ES-I3 (cell line): ENCODE measurements around the gene CDH4.

ENCODE experiments used
- H3K36me3 ChIP-seq: 2 replicates; pipeline ENCODE4 v1.6.1; 2013; ENCODE audit warnings: mild to moderate bottlenecking, low read length, control low read depth, moderate library complexity; ENCODE audit not compliant: insufficient read depth
- H3K4me1 ChIP-seq: 2 replicates; pipeline ENCODE4 v1.6.1; 2013; ENCODE audit warnings: mild to moderate bottlenecking, control low read depth, low read length; ENCODE audit not compliant: insufficient read depth
- H3K9ac ChIP-seq: 2 replicates; pipeline ENCODE4 v1.6.1; 2013; ENCODE audit warnings: low read depth, mild to moderate bottlenecking, low read length, moderate library complexity
- H3K9me3 ChIP-seq: 2 replicates; pipeline ENCODE4 v1.6.1; 2013; ENCODE audit warnings: mild to moderate bottlenecking, low read length, moderate library complexity; ENCODE audit not compliant: control insufficient read depth, insufficient read depth

The CDH4 gene

DNA sequence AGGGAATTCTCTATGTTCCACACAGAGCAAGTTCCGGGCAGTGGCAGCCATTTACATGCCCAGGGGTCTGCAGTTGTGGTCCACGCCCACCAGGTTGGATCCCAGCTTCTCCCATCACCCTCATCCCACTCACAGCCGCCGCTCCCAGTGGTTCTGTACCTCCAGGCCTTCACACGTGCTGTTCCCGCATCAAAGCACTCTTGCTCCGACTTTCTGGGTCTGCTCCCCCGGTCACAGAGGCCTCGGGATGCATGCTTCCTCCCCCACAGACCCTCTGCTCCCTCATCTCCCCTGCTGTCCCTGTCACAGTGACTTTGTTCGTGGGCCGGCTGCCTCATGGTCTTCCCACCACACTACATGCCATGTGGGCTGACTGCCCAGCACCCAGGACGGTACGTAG lies 481.2 kb downstream of the CDH4 start:
- Histone ChIP-seq H3K36me3 (no peaks in the 10 kb centered on the region), H3K9ac (no peak overlapping the region), H3K9me3 (no peaks in the 10 kb centered on the region), H3K4me1 (no peaks in the 10 kb centered on the region)

DNA sequence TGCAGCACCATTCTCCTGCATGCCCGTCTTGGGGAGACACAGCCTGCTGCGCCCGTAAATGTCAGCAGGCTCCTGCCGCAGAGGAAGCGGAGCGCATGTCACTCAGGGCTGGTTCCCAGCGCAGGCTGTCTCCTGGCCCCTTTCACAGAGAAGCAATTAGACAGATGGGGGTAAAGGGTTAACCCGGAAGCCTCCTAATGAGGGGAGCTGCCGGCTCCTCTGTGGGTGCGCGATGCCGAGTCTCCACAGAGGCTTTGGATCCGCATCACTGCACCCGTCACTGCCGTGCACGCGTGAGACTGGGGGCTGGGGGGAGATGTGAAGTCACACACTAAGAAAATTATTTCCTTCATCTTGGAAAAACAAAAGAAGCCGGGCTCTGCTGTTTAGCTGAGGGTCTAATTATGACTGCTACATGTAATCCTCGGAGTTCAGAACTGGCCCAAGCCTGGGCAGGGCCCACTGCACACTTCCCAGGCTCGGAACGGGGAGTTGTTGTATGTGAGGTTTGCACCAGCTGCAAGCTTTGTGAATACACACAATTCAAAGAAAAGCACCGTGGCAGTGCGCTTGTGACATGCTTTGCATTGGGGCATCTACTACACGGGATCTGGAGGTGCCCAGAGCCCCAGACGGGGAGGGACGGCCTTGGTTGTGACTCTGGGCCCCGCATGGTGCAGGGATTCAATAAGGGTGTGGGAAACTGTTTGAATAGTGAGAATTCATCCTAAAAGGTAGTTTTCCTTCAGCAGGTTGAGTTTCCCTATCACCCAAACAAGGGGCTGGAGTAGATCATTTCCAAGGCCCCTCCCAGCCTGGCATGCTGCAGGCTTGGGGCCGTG lies 482.1 kb downstream of the CDH4 start:
- no peaks in the 10 kb centered on the region for H3K9me3 ChIP-seq
- no peak overlapping the region for H3K9ac ChIP-seq
- H3K4me1 ChIP-seq, result no peaks in the 10 kb centered on the region

DNA sequence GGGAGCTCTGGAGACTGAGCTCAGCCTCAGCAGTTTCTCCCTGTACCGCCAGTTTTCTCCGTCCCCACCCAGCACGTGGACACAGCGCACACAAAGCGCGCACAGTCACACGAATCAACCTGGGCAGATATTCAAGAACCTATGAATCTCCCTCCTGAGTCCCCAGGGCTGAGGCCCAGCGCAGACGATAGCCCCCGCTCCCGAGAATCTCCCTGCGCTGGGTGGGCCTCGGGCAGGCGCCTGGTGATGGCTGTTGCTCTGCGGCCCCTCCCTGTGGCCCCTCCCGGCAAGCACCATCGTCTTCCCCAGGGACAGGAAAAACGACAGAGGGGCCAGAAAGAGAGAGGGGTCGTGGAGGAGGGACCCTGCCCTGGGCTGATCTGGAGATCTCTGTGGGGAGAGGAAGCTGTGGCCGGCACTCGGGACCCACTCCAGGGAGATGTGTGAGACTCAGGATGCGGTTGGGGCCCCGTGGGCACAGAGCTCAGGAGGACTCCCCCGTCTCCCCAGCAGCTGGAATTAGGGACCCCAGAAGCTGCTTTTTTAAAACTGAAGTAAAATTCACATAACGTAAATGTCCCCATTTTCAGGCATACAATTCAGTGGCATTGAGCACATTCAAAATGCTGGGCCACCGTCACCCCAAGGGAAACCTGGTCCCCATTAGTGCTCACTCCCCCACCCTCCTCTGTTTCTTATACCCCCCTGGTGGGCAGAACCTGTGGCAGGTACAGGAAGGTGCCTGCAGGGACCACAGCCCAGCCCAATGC lies 482.9 kb downstream of the CDH4 start:
- H3K9ac ChIP-seq, result no peak overlapping the region
- H3K4me1 ChIP-seq, result no peaks in the 10 kb centered on the region
- no peaks in the 10 kb centered on the region for H3K36me3 ChIP-seq
- H3K9me3 ChIP-seq, result no peaks in the 10 kb centered on the region

More for the DNA sequence above, 482.1 kb downstream of the CDH4 start:
- H3K36me3 ChIP-seq, result no peaks in the 10 kb centered on the region

DNA sequence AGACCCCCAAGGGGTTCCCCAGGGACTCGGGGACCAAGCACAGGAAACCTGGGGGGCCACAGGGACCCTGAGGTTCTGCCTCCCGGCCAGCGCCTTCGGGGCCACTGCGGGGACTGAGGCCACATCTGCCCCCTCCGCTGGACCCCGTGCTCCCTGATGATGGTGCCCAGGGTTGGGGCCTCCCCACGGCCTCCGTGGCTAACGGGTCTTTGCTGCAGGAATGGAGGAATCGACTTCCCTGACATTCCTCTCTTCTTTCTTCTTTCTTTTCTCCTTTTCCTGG lies 483.4 kb downstream of the CDH4 start:
- Histone ChIP-seq H3K4me1 (no peaks in the 10 kb centered on the region), H3K9ac (no peak overlapping the region), H3K36me3 (no peaks in the 10 kb centered on the region), H3K9me3 (no peaks in the 10 kb centered on the region)

DNA sequence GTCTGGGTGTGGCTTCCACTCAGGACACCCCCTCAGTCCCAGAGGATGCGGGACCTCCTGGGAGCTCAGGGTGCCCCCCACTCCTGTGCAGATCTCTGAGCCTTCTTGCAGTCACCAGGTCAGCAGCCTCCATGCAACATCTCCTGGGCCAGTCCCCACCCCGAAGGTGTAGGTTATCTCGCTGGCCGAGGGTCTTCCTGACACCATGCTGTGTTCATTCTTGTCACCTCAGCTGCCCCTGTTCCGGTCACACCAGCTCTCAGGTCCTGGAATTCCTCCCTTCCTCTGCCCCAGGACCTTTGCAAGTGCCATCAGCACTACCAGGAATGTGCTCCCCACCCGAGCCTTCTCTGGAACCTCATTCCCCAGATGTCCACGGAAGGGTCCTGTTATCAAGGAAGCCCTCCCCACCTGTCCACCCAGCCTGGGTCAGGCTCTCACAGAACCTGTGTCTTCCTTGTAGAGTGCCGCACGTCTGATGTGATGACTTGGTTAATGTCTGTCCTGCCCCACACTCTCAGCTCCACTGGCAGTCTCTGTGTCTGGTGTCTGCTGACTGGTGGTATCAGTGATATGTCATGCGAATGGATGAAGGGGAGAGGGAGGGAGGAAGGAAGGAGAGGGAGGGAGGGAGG lies 484.1 kb downstream of the CDH4 start:
- no peaks in the 10 kb centered on the region for H3K4me1 ChIP-seq
- no peaks in the 10 kb centered on the region for H3K36me3 ChIP-seq

DNA sequence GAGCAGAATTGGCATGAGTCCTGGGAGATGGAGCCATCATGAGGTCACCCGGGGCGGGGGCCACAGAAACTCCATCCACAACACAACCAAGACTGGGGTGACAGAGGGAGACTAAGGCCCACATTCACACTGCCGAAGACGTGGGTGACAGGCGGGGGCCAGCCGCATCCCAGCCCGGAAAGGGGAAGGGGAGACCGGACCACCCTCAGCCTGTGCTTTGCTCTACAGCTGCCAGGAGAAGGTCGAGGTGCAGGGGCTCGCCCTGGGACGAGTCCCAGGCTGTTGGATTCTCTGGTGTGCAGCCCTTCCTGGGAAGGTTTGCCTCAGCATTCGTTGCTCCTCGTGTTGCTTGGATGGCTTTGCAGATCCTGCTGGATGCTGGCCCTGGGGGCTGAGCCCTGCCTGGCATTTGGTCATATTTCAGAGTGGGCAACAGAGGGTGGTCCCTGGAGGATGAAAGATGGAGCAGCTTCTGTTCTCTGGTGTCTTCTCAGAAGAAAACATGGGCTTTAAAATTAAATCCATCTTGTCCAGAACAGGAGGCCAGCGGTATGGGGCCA lies 484.8 kb downstream of the CDH4 start:
- Histone ChIP-seq H3K9ac (no peak overlapping the region), H3K4me1 (no peaks in the 10 kb centered on the region), H3K9me3 (no peaks in the 10 kb centered on the region), H3K36me3 (no peaks in the 10 kb centered on the region)

More for the DNA sequence above, 484.1 kb downstream of the CDH4 start:
- no peaks in the 10 kb centered on the region for H3K9me3 ChIP-seq
- no peak overlapping the region for H3K9ac ChIP-seq

DNA sequence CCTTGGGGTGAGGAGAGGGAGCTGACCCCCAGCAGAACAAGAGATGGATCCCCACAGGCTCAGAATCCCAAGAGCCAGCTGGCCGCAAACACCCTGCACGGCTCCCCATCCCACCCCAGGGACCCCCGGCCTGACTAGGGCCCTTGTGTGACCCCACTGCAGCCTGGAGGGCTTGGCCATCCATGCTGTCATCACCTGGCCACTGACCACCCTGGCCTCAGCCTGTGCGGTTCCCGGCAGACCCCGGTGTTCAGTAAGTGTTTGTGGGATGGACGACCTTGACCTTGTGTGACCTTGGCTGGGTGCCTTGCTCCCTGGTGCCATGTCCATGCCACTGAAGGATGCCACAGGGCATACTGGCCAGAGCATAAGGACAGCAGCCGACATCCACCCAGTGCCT lies 485.3 kb downstream of the CDH4 start:
- Histone ChIP-seq H3K4me1 (no peaks in the 10 kb centered on the region), H3K9ac (no peak overlapping the region), H3K9me3 (no peaks in the 10 kb centered on the region), H3K36me3 (no peaks in the 10 kb centered on the region)

DNA sequence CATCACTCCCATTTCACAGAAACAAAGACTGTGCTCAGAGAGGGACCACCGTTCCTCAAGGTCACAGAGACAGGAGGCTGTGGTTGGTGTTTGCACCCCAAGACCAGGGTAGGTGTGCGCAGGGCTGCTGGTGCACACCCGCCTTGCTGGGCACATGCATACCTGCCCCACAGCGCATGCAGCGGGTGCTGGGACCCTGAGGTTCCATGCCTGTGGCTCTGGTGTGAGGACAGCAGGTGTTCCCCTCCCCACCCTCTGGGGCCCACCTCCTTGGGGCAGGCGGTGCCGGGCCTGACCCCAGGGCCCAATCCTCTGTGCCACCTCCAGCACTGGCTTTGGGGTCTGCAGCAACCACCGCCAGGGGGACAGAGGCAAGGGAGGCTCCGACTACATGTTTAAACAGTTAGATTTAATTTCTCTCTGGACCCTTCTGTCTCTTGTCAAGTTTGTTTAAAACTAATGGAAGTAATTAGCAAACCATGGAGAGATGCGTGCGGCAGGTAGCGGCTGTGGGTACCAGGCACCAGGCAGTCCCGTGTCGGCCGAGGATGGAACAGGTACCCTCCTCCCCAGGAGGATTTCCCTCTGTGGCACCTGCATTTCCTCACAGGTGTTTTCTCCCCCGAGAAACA lies 485.9 kb downstream of the CDH4 start:
- no peaks in the 10 kb centered on the region for H3K4me1 ChIP-seq
- H3K36me3 ChIP-seq, result no peaks in the 10 kb centered on the region
- no peaks in the 10 kb centered on the region for H3K9me3 ChIP-seq
- H3K9ac ChIP-seq, result no peak overlapping the region

DNA sequence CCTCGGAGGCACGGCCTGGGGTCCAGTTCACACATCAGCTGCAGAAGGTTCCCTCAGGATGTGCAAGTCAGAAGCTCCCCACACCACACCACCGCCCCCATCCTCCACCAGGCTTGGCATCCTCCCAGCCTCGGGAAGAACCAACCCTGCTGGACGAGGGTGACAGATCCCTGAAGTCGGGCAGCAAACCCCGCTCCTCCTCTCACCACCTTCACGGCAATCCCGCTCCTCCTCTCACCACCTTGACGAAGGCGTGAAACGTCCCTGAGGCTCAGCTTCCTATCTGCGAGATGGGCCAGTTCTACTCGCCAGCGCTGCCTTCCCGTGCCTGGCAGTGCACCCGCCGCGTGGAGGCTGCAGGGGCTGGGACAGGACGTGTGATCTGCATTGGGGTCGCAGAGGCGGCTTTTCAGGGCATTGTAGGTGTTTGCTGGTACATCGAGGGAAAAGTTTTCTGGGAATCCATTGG lies 486.6 kb downstream of the CDH4 start:
- Histone ChIP-seq H3K36me3 (no peaks in the 10 kb centered on the region), H3K9me3 (no peaks in the 10 kb centered on the region), H3K9ac (no peak overlapping the region), H3K4me1 (no peaks in the 10 kb centered on the region)

DNA sequence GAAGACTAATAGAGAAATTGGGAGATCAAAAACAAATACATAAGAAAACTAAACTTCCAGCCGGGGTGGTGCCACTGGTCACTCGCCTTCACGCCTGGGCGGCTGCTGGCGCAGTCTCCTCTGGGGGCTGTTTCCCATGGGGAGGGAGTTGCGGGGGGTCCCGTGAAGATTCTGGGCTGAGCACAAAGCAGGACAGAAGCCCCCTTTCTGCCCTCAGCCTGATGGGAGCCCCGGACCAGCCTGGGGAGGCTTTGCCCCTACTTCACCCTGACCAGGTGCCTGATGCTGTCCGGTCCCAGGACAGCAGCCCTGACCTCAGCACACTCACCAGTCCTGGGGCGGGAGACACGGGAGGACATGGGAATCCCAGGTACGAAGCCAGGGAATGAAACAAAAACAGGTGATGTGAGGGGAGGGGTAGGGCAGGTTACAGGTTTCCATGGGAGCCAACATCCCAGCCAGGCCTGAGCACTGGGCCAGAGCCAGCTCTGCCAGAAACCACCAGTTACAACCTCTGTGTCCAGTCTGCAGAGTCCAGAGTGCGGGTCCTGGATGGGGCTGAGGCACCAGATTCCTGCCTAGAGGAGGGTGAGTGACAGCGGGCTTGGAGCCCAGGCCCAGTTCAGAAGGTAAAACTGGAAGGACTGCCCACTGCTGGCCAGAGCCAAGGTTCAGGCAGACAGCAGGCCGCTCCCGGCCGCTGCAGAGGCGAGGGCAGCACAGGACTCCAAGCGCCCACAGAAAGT lies 487.2 kb downstream of the CDH4 start:
- H3K4me1 ChIP-seq, result no peaks in the 10 kb centered on the region
- no peaks in the 10 kb centered on the region for H3K36me3 ChIP-seq
- H3K9ac ChIP-seq, result no peak overlapping the region
- H3K9me3 ChIP-seq, result no peaks in the 10 kb centered on the region

DNA sequence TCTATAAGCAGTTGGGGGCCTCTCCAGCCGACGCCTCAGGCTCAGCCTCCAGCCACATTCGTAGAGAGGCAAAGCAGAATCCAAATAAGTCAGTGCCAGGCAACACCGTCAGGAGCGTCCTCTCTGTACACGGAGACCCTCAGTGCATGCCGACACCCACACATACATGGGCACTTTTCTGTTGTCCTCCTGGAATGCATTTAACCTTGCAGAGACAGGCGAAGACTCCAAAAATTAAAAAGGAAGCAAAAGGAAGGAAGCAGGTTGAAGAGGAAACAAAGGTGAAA lies 487.7 kb downstream of the CDH4 start:
- Histone ChIP-seq H3K9me3 (no peaks in the 10 kb centered on the region), H3K36me3 (no peaks in the 10 kb centered on the region), H3K9ac (no peak overlapping the region), H3K4me1 (no peaks in the 10 kb centered on the region)

DNA sequence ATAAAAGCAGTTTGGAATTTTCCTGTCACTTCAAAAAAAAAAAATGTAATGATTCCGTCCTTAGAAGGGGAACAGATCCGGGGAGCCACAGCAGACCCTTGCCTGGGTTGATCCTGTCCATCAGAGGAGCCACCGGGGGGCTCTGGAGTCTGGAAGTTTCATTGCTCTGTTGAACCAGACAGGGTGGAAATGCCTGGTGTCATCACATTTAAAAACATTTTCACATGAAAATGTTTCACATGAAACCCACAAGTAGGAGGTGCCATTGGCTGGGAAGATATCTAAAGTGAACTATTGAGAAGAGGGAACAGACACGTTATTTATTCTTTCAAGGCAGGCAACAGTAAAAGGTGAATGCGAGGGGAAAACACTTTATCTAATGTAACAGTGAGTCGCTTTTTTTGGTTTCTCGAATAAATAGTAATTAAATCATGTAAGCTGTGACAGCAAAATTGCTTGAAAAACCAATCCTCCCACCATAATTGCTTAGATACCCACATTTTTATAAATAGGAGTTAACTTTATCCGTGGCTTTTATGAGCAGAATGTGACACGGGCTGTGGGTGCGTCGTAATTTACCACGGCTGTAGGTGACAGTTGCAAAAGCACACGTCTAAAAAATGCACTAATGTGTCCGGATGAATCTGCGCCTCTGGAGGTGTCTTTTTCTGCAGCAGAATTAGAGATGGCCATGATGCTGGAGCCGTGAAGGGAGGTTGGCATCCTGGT lies 490.2 kb downstream of the CDH4 start:
- H3K9ac ChIP-seq, result no peak overlapping the region
- H3K9me3 ChIP-seq, result no peaks in the 10 kb centered on the region
- no peaks in the 10 kb centered on the region for H3K36me3 ChIP-seq
- no peaks in the 10 kb centered on the region for H3K4me1 ChIP-seq

DNA sequence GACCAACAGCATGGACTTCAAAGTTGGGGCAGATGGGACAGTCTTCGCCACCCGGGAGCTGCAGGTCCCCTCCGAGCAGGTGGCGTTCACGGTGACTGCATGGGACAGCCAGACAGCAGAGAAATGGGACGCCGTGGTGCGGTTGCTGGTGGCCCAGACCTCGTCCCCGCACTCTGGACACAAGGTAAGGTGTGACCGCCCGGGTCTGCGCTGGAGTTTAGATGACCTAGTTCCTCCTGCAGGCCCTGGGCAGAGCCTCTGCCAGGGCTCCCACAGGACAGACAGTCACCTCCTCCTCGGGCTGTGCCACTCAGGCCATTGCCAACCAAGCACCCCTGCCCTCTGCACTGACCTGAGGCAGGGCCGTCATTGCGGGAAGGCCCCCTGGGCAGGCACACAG lies 491.5 kb downstream of the CDH4 start:
- Histone ChIP-seq H3K4me1 (no peaks in the 10 kb centered on the region), H3K36me3 (no peaks in the 10 kb centered on the region), H3K9ac (no peak overlapping the region), H3K9me3 (no peaks in the 10 kb centered on the region)
